Effector memory CD8-positive, alpha-beta T cell (primary cell): ENCODE results near the gene UNC79.
"Not testable (repeated sequence)": the region's sequence is repeated elsewhere in the genome, so short reads cannot be mapped to it uniquely, and the experiment has no call there.

Experiments
- ATAC-seq: fragments of 150-1000 bp; cut with Tn5 transposase; replicated peaks from 2 replicates; pipeline ENCODE4 v1.10.0; 2021; ENCODE audit warnings: mild to moderate bottlenecking, moderate library complexity
- DNase-seq, 3 experiments: peaks; one replicate each; pipeline ENCODE4 v3.0.0; 2021
- H3K27ac Mint-ChIP-seq, 2 donors: one replicate each; pipeline ENCODE4 v1.8.0; 2022; ENCODE audit warnings: mild to moderate bottlenecking in 2 of 2, mixed read lengths in 2 of 2, moderate library complexity in 2 of 2
- H3K27me3 Mint-ChIP-seq, 2 donors: one replicate each; pipeline ENCODE4 v1.8.0; 2022; ENCODE audit warnings: mixed read lengths in 2 of 2
- H3K36me3 Mint-ChIP-seq: one replicate; pipeline ENCODE4 v1.8.0; 2022; ENCODE audit warnings: mild to moderate bottlenecking, moderate library complexity, mixed read lengths; ENCODE audit not compliant: insufficient read depth
- H3K4me1 Mint-ChIP-seq, 2 donors: one replicate each; pipeline ENCODE4 v1.8.0; 2022; ENCODE audit warnings: low read depth in 2 of 2, mixed read lengths in 2 of 2
- H3K4me3 Mint-ChIP-seq, 2 donors: one replicate each; pipeline ENCODE4 v1.8.0; 2022; ENCODE audit warnings: mild to moderate bottlenecking in 2 of 2, mixed read lengths in 2 of 2, moderate library complexity in 2 of 2
- H3K9me3 Mint-ChIP-seq, 2 donors: one replicate each; pipeline ENCODE4 v1.8.0; 2022; ENCODE audit warnings: mixed read lengths in 2 of 2

The UNC79 gene

DNA sequence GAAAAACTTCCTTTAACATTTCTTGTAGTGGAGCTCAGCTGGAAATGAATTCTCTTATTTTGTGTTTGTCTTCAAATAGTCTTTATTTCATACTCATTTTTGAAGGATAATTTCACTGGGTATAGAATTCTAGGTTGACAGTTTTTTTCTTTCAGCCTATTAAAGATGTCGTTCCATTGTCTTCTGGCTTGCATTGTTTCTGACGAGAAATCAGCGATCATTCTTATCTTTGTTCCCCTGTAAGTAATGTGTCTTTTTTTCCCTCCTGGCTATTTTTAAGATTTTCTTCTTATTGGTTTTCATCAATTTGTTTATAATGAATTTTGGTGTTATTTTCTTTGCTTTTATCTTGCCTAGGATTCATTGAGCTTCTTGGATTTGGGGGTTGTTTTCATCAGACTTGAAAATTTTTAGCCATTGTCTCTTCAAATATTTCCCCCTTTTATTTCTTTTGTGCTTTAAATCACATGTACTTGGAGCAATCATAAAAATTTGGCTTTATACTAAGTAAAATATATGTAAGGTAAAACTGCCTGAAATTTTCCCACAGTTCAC, 89.4 kb downstream of the UNC79 start:
- ATAC-seq (no peak), DNase-seq (no peak)
- Mint-ChIP-seq H3K4me1 (no peaks in the 10 kb centered on the region), H3K4me3 (no peak overlapping the region), H3K27me3 (peaks cover 7 to 15% of the 10 kb centered on the region in 2 donors), H3K27ac (no peak overlapping the region), H3K9me3 (peaks cover 9 to 19% of the 10 kb centered on the region in 2 donors), H3K36me3 (no peaks in the 10 kb centered on the region)

DNA sequence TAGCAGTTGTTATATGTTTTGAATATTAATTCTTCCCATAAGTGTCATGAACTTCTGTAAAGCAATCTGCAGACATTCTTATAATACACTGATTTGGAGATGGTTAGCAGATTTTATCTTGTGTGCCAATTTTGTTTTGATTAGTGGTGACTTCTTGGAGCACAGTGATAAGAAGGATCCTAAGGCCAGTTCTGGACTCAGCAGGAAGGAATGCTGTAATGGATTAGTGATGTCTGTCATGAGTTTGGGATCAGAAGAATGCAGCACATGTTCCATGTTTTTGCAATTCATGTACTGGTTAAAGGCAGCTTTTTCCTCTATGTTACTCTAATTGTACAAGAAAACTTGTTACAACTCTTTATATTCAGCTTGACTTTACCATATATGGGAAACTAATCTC, 91.5 kb downstream of the UNC79 start:
- no peak for DNase-seq
- Mint-ChIP-seq H3K9me3 (peaks cover 9 to 19% of the 10 kb centered on the region in 2 donors), H3K36me3 (no peaks in the 10 kb centered on the region), H3K4me1 (no peaks in the 10 kb centered on the region), H3K27ac (no peak overlapping the region), H3K4me3 (no peak overlapping the region), H3K27me3 (peaks cover 15 to 25% of the 10 kb centered on the region in 2 donors)
- ATAC-seq: no peak

DNA sequence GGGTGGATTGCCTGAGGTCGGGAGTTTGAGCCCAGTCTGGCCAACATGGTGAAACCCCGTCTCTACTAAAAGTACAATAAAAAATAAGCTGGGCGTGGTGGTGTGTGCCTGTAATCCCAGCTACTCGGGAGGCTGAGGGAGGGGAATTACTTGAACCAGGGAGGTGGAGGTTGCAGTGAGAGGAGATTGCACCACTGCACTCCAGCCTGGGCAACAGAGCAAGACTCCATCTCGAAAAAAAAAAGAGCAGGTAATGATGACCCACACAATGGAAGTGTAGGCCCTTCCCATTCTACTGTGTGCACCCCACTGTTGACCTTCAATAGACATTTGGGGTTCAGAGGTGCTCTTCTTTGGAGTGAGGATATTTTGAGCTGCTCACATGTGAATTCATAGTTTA, 94.5 kb downstream of the UNC79 start:
- not testable (repeated sequence) for H3K36me3 Mint-ChIP-seq, H3K27ac Mint-ChIP-seq, H3K4me3 Mint-ChIP-seq

DNA sequence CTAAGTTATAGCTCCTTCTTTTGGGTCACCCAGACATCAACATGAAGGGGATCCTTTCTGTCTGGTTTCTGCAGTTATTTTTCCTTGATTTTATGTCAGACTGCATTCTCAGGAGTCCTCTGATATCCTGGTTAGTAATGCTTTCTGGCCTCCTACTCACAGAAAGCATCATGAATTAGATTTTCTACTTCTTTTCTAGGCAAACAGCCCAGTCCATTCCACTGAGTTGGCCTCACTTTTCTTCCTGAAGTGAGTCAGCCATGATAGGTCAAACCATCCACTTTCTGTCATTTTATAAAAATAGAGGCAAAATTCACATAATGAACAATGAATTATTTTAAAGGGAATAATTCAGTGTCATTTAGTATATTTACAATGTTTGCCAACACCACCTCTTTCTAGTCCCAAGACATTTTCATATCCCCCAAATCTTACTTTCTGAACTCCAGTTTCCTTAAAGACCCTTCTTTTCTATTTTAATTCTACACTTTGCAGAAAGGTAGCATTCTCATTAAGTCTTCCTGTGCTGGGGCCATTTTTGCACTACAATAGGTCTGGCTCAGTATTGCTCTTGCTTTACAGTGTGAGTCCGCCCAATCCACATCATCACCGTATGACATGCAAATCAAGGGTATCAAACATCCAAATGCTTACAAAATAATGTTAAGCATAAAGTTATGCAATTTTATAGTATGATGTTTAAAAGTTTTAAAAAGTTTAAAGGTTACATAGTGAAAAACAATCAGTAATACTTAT, 95.1 kb downstream of the UNC79 start:
- peaks cover 28% of the 10 kb centered on the region in 2 donors for H3K27me3 Mint-ChIP-seq
- no peaks in the 10 kb centered on the region for H3K36me3 Mint-ChIP-seq
- no peak for DNase-seq
- no peak overlapping the region for H3K4me3 Mint-ChIP-seq
- H3K27ac Mint-ChIP-seq: no peak overlapping the region
- peaks cover 5 to 11% of the 10 kb centered on the region in 2 donors for H3K9me3 Mint-ChIP-seq
- no peaks in the 10 kb centered on the region for H3K4me1 Mint-ChIP-seq
- ATAC-seq: no peak

More for the DNA sequence above, 94.5 kb downstream of the UNC79 start:
- H3K4me1 Mint-ChIP-seq, DNase-seq, ATAC-seq: not testable (repeated sequence)
- H3K27me3 Mint-ChIP-seq: peaks cover 24 to 25% of the 10 kb centered on the region in 2 donors
- peaks cover 9 to 18% of the 10 kb centered on the region in 2 donors for H3K9me3 Mint-ChIP-seq

DNA sequence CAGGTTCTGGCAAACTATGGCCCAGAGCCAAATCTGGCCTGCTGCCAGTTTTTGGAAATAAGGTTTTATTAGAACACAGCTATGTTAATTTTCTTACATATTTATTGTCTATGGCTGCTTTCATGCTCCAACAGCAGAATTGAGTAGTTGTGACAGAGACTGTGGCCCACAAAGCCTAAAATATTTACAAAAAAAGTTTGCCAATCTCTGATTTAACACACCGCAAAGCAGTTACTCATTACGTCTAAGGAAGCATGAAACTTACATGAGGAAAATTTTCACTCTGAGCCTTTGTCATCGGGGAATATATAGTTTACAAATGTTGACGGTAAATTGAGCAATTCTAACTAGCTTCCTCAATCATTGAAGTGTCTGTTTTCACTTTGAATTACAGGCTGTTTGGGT, 96.5 kb downstream of the UNC79 start:
- H3K27me3 Mint-ChIP-seq: peaks cover 28 to 34% of the 10 kb centered on the region in 2 donors
- H3K27ac Mint-ChIP-seq: no peak overlapping the region
- no peaks in the 10 kb centered on the region for H3K4me1 Mint-ChIP-seq
- DNase-seq (no peak), ATAC-seq (no peak)
- H3K4me3 Mint-ChIP-seq: no peak overlapping the region
- no peaks in the 10 kb centered on the region for H3K9me3 Mint-ChIP-seq
- no peaks in the 10 kb centered on the region for H3K36me3 Mint-ChIP-seq

DNA sequence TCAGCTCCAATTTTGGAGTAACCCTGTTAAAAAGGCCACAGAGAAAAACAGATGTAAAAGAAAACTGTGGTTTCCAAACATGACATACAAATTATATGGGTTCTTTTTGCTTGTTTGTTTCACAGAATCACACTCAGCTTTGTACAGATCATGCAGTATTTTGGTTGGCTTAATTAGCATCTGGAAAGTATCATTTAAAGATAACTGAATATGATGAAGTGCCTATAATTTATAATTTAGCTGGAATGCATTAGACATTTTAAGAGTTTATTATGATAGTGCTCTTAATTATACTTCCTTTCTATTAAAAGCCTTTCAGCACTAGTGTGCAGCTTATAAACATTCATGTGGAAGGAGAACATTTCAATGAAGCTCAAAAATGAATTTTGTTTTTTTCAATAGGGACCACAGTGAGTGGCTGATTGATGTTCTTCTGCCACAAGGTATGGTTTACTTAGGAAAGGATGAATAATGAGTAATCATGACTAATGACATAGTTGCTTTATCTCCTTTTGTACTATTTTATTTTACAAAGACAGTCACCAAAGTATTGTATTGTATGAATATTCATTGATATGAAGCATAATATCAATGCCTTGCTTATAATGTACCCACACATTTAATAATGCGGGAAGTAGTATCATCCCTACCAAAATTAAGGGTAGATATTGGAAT, 98.3 kb downstream of the UNC79 start:
- no peak overlapping the region for H3K27ac Mint-ChIP-seq
- no peak for DNase-seq
- H3K4me3 Mint-ChIP-seq: no peak overlapping the region
- peaks cover 28 to 34% of the 10 kb centered on the region in 2 donors for H3K27me3 Mint-ChIP-seq
- H3K36me3 Mint-ChIP-seq: no peaks in the 10 kb centered on the region
- H3K9me3 Mint-ChIP-seq: no peaks in the 10 kb centered on the region
- H3K4me1 Mint-ChIP-seq: no peaks in the 10 kb centered on the region
- no peak for ATAC-seq

DNA sequence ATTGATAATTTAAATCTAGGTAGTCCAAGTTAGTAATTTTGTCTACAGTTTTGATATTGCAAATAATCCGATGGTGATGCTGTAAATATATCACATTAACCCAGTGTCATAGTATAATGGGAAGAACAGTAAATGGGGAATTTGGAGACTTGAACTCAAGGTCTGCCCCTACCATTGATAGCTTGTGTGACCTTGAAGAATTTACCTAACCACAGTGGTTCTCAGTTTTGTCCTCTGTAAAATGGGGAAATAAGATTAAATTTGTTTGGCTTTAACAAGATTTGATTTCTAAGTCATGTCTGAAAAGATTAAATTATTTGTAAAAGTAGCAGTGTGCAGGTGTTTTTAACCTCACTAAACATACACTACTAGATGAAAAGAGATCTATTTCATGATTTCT, 100.9 kb downstream of the UNC79 start:
- DNase-seq (no peak), ATAC-seq (no peak)
- Mint-ChIP-seq H3K27me3 (peaks cover 27 to 28% of the 10 kb centered on the region in 2 donors), H3K4me3 (no peak overlapping the region), H3K36me3 (no peaks in the 10 kb centered on the region), H3K27ac (no peak overlapping the region), H3K9me3 (no peaks in the 10 kb centered on the region), H3K4me1 (no peaks in the 10 kb centered on the region)

DNA sequence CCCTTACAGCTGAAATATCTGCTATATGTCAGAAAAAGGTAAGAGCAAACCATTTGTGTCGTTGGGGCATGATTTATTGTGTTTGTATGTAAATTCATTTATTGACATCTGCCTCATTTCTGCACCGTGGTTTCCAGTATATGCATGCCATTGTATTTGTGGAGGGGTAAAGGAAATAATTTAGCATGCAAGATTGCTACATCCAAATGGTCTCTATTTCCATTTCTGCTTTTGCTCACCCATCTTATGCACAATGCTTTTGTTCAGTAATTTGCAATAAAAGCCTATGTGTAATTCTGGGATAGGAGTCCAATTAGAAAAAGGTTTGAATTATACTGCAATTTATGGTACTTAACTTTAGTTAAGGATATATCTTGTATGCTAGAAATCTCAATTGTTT, 101.8 kb downstream of the UNC79 start:
- Mint-ChIP-seq H3K4me3 (no peak overlapping the region), H3K4me1 (no peaks in the 10 kb centered on the region), H3K36me3 (no peaks in the 10 kb centered on the region), H3K27me3 (peaks cover 34 to 37% of the 10 kb centered on the region in 2 donors), H3K9me3 (no peaks in the 10 kb centered on the region), H3K27ac (no peak overlapping the region)
- DNase-seq: no peak
- ATAC-seq: no peak

DNA sequence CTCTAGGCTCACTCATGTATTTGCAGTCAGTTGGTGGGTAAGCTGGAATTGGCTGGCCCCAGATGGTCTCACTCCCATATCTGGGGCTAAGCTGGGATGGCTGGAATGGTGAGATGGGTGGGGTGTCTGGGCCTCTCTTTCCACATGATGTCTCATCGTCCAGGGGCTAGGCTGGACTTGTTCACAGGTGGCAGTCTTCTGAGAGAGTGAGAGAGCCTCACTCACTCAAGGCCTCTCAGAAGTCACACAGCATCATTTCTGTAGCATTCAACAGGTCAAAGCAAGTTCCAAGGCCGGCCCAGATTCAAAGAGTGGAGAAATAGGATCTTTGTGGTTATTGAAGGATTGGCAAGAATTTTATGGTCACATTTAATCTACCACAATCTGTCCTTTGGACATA, 102.7 kb downstream of the UNC79 start:
- Mint-ChIP-seq H3K27me3 (peaks cover 42 to 46% of the 10 kb centered on the region in 2 donors), H3K4me3 (no peak overlapping the region), H3K9me3 (no peaks in the 10 kb centered on the region), H3K27ac (no peak overlapping the region), H3K36me3 (no peaks in the 10 kb centered on the region), H3K4me1 (no peaks in the 10 kb centered on the region)
- DNase-seq (no peak), ATAC-seq (no peak)

DNA sequence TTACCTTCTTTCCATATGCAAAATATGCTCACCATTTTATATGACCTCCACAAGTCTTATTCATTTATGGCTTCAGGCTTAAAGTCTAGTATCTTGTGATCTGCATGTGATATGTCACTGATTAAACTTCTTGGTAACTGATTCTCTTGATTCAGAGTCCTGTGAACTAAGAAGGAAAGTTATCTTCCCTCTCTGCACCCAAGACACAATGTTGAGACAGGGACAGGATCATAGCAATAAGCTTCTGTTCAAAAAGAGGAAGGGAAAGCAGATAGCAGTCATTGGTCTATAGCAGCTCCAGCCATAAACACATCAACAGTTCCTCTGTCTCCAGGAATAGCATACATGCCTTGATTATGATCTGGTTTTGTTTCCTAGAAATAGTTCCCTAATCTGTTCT, 103.1 kb downstream of the UNC79 start:
- DNase-seq: no peak
- Mint-ChIP-seq H3K4me3 (no peak overlapping the region), H3K27me3 (peaks cover 43 to 48% of the 10 kb centered on the region in 2 donors), H3K4me1 (no peaks in the 10 kb centered on the region), H3K9me3 (no peaks in the 10 kb centered on the region), H3K36me3 (no peaks in the 10 kb centered on the region), H3K27ac (no peak overlapping the region)
- ATAC-seq: no peak

DNA sequence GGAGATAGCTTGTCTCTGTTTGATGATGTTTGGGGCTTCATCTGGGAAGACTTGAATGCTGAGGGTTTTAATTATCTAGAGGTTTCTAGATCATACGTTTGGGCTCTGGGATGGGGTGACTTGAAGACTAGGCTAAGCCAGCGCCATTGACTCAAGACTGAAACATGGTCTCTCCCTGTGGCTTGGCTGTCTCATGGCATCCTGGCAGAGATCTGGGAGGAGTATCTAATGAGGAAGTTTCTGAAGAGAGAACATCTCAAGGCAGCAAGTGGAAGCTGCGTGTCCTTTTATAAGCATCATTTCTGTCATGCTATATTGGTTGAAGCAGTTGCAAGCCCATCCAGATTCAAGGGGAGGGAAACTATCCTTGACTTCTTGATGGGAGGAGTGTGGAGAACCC, 104.8 kb downstream of the UNC79 start:
- ATAC-seq (no peak), DNase-seq (no peak)
- Mint-ChIP-seq H3K4me3 (no peak overlapping the region), H3K4me1 (no peaks in the 10 kb centered on the region), H3K27ac (no peak overlapping the region), H3K27me3 (peaks cover 30 to 36% of the 10 kb centered on the region in 2 donors), H3K9me3 (no peaks in the 10 kb centered on the region), H3K36me3 (no peaks in the 10 kb centered on the region)

DNA sequence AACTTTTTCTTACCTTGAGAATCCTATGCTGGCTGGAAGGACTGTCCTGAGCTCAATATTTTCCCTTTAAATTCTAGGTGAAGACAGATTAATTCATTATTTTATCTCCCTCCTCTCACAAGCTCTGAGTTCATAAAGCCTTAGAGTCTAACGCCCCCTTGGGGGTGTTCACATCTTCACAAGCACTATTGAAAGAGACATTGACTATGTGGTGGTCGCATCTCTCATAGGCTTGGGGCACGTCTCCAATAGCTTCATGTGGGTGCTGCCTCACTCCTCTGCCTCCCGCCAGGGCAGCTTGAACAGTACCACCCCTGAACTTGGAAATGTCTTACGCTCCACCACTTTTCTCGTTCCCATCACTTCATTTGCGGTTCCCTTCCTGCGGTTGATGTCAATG, 106.2 kb downstream of the UNC79 start:
- H3K4me1 Mint-ChIP-seq: no peaks in the 10 kb centered on the region
- no peaks in the 10 kb centered on the region for H3K9me3 Mint-ChIP-seq
- ATAC-seq (no peak), DNase-seq (no peak)
- H3K27ac Mint-ChIP-seq: no peak overlapping the region
- H3K36me3 Mint-ChIP-seq: no peaks in the 10 kb centered on the region
- H3K27me3 Mint-ChIP-seq: peaks cover 25 to 35% of the 10 kb centered on the region in 2 donors
- no peak overlapping the region for H3K4me3 Mint-ChIP-seq

DNA sequence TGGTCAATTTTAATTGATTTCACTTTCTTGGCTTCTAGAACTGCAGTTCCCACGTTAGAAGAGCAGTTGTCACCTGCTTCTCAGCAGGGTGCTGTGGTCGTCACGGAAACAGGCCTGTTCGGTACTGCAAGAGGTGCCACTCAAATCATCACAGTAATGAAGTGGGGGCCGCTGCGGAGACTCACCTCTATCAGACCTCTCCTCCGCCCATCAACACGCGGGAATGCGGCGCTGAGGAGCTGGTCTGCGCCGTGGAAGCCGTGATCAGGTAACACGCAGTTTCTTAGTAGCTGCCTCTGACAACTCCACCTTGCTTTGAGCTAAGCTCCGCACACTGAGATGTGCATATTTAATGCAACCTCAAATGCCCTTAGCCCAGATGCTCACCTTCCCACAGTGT, 107.2 kb downstream of the UNC79 start:
- Mint-ChIP-seq H3K27me3 (peaks cover 30 to 35% of the 10 kb centered on the region in 2 donors), H3K27ac (no peak overlapping the region), H3K9me3 (no peaks in the 10 kb centered on the region), H3K4me1 (no peaks in the 10 kb centered on the region), H3K4me3 (no peak overlapping the region), H3K36me3 (no peaks in the 10 kb centered on the region)
- no peak for DNase-seq
- ATAC-seq: no peak

DNA sequence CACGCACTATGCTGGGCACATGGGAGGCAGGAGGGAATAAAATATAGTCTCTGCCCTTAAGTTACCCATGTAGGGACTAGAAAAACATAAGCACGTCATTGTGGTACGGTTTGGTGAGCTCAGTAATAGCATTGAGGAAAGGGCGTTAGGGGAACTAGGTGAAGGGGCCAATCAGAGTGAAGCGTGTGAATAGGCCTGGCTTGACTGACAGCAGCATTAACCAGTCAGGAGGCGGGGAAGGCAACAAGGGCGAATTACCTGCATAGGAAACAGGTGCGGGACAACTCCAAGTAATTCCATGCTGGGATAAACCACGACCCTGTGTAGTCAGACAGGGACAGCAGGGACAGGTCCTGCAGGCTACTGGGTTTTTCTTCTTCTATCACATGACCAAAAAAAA, 107.7 kb downstream of the UNC79 start:
- Mint-ChIP-seq H3K27me3 (peaks cover 30 to 35% of the 10 kb centered on the region in 2 donors), H3K27ac (no peak overlapping the region), H3K36me3 (no peaks in the 10 kb centered on the region), H3K4me3 (no peak overlapping the region), H3K4me1 (no peaks in the 10 kb centered on the region), H3K9me3 (no peaks in the 10 kb centered on the region)
- DNase-seq (no peak), ATAC-seq (no peak)
